NCI-H69 (cell line): ENCODE results near the gene CASS4.
A peak's percentile ranks its signal among the peaks of the same experiment; 100 is the strongest.
"Not testable (repeated sequence)": the region's sequence is repeated elsewhere in the genome, so short reads cannot be mapped to it uniquely, and the experiment has no call there.

Experiments
- DNase-seq: peaks from one replicate; lab custom pipeline; 2025; lab: John Stamatoyannopoulos, UW

Gene CASS4

GRCh38 chr20:56411759-56412472 lies at the start of gene CASS4:
TSS of gene CASS4 (plus strand) at chr20:56412260. CDS start at chr20:56412459, 199 bp downstream.
- no peak for DNase-seq

DNA sequence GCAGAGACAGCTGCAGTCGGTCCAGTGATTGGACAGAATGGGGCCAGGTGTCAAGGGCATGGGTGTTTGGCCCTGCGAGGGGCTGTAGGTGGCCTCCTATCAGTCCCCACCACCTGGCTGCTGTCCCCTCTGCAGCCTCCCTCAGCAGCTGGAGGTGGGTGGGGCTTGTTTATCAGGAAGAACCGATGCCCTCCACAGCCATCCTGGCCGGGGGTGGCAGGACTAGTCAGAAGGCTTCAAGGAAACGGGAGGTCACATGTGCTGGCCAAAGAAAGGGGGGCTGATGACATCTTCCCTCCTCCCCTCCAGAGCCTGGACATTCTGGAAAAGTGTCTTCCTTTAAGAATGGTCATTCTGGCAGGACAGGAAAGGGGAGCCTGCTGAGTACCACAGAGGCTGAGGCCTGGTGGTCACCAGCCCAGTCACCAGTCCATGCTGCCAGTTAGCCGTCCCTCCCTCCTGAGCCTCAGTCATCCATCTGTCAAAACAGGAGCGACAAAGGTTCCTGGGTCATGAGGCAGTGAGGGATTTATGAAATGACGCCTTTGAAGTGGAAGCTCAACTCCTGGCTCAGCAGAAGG lies 49.1 kb upstream of the CASS4 start:
- no peak for DNase-seq

GRCh38 chr20:56363491-56363890 lies 48.6 kb upstream of the CASS4 start:
- DNase-seq, result no peak

DNA sequence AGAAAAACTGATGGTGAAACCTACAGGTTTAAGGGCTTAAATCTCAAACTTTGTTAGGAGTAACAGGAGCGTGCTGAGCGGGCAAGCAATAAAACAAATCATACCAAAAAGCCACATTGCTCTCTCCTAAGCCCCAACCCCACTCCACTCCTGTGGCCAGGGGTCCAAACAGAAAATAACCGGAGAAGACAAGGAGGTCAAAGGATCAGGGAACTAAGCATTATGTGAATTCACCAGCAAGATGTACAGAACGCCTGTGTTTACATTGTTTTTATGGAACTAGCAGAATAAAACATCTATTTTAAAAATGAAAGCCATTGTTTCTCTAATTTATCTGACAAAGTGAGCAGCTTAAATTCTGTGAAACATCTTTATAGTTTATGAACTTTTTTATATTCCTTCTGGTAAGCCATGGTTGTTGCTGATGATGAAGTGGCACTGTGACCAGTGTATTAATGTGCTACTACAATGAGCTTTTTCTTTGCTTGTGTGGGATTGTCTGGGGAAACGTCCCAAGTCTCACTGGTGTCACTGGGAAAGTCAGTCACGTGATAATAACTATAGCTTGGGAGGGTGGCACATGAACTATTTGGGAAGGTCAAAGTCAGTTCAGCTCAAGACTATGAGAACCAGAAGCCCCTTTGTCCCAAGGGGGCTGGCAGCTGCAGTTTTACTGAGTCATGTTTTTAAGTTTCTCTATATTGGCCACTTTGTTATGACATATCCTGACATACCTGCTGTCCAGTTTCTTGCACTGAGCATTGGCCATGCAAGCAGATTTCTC lies 43.5 kb upstream of the CASS4 start:
- DNase-seq, result no peak

DNA sequence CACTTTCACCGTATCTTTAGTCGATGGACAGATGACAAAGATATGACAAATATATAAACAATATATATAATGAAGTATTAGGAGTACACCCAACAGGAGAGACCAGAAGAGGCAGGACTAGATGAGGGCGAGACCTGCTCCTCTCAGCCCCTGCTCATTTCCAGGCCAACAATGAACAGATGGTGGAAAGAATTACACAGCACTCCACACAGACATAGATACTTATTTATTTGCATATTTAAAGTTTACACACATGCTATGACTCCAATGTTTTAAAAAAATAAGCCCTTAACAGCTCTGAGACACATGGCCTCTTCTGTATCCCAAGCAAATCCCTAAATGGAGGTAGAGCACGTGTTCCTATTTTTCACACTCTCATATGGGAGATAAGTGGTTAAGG lies 42.9 kb upstream of the CASS4 start:
- no peak for DNase-seq

DNA sequence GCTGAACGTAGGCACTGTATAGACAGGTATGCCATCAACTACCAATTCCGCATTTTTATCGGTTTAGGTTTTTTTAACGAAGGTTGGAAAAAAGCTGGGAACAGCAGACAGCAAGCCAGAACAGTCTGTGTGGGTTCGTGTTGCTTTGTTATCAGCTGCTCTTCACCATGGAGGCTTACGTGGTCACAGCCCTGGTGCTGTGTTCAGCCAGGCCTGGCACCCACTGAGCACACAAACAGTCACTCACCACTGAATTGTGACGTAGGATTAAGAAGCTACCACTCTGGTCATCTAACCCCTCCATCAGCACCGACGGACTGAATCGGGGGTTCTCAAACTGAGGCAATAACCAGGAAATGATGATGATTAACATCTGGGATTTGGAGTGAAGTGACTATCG lies 40.1 kb upstream of the CASS4 start:
- no peak for DNase-seq

- DNase-seq, result no peak
Observed at GRCh38 chr20:56372850-56373249, 39.2 kb upstream of the CASS4 start.

DNA sequence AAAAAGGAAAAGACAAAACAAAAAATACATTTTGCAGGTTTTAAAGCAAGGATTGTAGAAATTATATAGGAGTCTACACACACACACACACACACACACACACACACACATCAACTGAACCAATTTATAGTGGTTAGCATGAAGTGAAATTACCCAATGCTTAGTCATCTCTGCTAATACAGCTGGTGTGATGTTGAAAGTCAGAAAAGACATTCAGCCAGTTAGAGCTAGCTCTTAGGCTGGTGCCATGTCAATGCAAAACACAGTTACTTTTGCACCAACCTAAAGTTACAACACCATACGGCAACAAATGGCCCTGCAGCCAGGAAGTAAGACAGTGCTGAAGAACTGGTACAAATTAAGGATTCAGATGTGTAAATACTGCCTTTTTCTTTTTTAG lies 38.1 kb upstream of the CASS4 start:
- DNase-seq, result no peak

DNA sequence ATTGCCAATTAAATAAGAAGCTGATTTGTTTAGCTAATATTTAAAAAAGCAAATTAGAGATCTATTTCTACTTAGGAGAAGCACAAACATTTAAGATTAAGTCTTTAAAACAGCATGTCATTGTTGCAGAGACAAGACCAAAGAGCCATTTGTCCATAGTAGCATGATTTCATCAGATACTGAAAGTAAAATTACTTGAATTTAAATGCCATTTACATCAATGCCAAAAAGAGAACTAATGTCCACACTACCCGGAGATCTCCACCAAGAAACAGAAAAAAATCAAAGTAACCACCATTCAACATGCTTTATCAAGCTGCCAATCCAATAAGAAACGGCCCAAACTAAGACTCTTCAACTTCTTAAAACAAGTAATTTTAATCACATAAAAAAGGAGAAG lies 35.7 kb upstream of the CASS4 start:
- DNase-seq, result no peak

DNA sequence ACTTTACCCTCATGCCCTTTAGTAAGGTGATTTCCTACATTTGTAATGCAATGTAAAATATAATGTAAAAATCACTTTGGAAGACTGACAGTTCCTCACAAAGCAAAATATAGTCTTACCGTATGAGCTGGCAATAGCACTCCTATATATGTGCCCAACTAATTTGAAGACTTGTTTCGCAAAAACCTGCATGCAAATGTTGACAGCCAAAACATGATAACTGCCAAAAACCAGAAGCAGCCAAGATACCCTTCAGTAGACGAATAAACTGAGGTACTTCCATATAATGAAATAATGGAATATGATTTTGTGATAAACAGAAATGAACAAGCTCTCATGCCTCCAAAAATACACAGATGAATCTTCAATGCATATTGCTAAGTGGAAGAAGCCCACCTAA lies 33.7 kb upstream of the CASS4 start:
- DNase-seq, result no peak

- no peak for DNase-seq
Observed at GRCh38 chr20:56380375-56380774, 31.7 kb upstream of the CASS4 start.

GRCh38 chr20:56381501-56381900 lies 30.6 kb upstream of the CASS4 start:
- no peak for DNase-seq

DNA sequence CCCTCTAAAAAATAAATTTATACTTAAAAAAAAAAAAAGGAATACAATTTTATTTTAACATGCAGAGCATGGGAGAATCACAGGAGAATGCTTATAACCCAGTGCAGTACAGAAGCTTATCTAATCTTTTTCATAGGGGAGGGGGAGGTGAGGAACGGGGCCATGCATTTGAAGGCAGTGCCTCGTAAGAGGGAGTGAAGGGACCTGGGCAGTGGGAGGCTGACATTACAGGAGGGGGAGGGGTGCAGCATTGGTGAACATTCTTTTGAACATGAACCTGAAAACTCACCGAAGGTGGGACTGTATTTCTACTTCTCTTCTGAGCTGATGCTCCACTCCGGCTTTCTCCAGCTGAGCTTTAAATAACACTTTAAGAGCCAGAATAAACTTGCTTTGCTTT lies 29.4 kb upstream of the CASS4 start:
- no peak for DNase-seq

- no peak for DNase-seq
Observed at GRCh38 chr20:56383334-56383733, 28.7 kb upstream of the CASS4 start.

DNA sequence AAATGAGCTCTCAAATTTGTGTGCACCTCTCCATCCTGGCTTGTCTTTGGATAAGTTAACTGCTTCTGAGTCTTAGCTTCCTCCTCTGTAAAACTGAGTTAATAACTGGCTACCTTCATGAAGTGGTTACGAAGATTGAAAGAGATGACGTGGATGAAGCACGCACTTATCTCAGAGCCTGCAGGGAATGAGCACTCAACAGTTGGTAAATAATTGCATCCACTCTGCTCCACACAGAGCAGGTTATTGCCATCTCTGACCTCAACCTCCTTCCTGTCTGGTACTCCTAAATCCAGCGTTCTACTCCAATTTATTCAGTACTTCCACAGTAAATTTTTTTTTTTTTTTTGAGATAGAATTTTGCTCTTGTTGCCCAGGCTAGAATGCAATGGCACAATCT lies 26.9 kb upstream of the CASS4 start:
- DNase-seq, result no peak

DNA sequence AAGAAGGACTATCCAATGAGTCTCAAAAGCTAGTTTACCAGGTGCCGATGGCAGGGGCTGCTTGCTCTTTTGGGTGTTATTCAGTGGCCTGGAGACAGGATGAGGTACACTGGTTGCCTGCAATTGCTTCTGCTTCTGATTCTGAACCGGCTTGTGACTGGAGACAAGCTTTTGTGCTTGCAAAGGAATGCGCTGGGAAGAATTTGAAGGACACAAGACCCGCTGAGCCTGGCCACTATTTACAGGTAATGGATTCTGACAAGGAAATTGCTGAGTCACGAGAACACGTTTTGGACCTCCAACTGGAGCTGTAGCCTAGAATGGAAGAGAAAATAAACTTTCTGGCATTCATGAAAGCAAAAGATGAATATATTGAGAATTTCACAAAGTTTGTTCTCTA lies 25.8 kb upstream of the CASS4 start:
- DNase-seq, result no peak

- DNase-seq, result no peak
Observed at GRCh38 chr20:56388882-56389281, 23.2 kb upstream of the CASS4 start.

DNA sequence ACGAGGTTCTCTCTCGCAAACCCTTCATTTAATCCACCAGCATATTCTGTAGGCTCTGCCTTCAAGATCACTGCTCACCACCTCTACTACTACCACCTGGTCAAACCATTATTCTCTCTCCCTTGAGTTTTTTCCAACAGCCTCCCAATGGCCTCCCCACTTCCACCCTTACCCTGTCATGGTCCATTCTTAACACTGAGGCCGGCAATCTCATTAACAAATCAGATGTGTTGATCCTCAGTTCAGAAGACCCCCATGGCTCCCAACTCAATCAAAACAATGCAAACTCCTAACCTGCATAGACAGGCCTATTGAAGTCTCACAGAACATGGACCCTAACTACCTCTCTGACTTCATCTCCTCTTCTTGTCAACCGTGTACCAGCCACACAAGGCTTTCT lies 22.3 kb upstream of the CASS4 start:
- DNase-seq, result no peak

GRCh38 chr20:56390396-56390795 lies 21.7 kb upstream of the CASS4 start:
- not testable (repeated sequence) for DNase-seq

- peak; percentile 15 for DNase-seq
Observed at GRCh38 chr20:56391037-56391436, 21.0 kb upstream of the CASS4 start.

- DNase-seq, result no peak
Observed at GRCh38 chr20:56391596-56392131, 20.4 kb upstream of the CASS4 start.

GRCh38 chr20:56392132-56392880 lies 19.8 kb upstream of the CASS4 start, which contains the start of the genes AURKA and CSTF1:
TSS of gene AURKA (minus strand) at chr20:56392215. CDS start at chr20:56388197, 4,018 bp downstream.
TSS of gene CSTF1 (plus strand) at chr20:56392645. CDS start at chr20:56395553, 2,908 bp downstream.
- DNase-seq, result peak; percentile 96
